Measurements from ENCODE around the gene DNAJC8. TPM values are rescaled to one million over a fixed set of nuclear protein-coding genes. Genes with fewer than 3 reads are reported as not detected.

Gene DNAJC8
- total RNA-seq, 1 experiment from 2014 or later = 135 TPM

DNA sequence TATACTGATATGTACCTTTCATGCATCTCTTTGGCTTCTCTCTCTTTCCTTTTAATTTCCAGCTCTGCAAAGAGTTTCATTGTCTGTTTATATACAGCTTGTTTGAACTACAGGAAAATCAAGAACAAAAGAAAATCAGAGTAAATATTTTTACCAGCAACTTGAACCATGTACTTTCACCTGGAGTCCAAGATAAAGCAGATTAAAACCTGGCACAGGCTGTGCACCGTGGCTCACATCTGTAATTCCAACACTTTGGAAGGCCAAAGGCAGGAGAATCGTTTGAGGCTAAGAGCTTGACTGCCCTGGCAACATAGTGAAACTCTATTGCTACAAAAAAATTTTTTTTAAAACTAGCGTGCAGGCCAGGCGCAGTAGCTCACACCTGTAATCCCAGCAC lies 27.6 kb downstream of the DNAJC8 start:
- peaks cover 68% of the 10 kb centered on the region for H3K36me3 ChIP-seq (ENCODE audit: insufficient read depth, low read length, poor library complexity, severe bottlenecking)
- H3K27ac ChIP-seq (ENCODE audit: low read depth, low read length, poor library complexity, severe bottlenecking) = no peak overlapping the region
- DNase-seq (ENCODE audit: low spot score) = no peak
- POLR2A ChIA-PET (ENCODE audit: low non-redundant PET) = no interaction called here
- no peaks in the 10 kb centered on the region for H3K27me3 ChIP-seq (replicated peaks; ENCODE audit: insufficient read depth, low read depth, low read length, poor library complexity)
- no peak overlapping the region for H3K4me3 ChIP-seq (ENCODE audit: low read depth, low read length, poor library complexity, severe bottlenecking)
- intact Hi-C loops (cut with micrococcal nuclease; ENCODE audit: unreplicated experiment) = no loop called here
- no peaks in the 10 kb centered on the region for H3K4me1 ChIP-seq (ENCODE audit: insufficient read depth, low read length, poor library complexity, severe bottlenecking)
- no TSS peak for BruUV-seq (replicated peaks)
- no peaks in the 10 kb centered on the region for H3K9me3 ChIP-seq (ENCODE audit: low read depth, low read length, poor library complexity, severe bottlenecking)
- CTCF ChIA-PET = no interaction called here
- TF ChIP-seq, protein P1, sequence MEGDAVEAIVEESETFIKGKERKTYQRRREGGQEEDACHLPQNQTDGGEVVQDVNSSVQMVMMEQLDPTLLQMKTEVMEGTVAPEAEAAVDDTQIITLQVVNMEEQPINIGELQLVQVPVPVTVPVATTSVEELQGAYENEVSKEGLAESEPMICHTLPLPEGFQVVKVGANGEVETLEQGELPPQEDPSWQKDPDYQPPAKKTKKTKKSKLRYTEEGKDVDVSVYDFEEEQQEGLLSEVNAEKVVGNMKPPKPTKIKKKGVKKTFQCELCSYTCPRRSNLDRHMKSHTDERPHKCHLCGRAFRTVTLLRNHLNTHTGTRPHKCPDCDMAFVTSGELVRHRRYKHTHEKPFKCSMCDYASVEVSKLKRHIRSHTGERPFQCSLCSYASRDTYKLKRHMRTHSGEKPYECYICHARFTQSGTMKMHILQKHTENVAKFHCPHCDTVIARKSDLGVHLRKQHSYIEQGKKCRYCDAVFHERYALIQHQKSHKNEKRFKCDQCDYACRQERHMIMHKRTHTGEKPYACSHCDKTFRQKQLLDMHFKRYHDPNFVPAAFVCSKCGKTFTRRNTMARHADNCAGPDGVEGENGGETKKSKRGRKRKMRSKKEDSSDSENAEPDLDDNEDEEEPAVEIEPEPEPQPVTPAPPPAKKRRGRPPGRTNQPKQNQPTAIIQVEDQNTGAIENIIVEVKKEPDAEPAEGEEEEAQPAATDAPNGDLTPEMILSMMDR (conservative IDR thresholded peaks at IDR 0.05; ENCODE audit: low read depth, low read length) = no peak
- TF ChIP-seq EZH2 (IDR thresholded peaks at IDR 0.05; ENCODE audit: borderline replicate concordance, low read depth, low read length, poor library complexity, severe bottlenecking) = no peak

DNA sequence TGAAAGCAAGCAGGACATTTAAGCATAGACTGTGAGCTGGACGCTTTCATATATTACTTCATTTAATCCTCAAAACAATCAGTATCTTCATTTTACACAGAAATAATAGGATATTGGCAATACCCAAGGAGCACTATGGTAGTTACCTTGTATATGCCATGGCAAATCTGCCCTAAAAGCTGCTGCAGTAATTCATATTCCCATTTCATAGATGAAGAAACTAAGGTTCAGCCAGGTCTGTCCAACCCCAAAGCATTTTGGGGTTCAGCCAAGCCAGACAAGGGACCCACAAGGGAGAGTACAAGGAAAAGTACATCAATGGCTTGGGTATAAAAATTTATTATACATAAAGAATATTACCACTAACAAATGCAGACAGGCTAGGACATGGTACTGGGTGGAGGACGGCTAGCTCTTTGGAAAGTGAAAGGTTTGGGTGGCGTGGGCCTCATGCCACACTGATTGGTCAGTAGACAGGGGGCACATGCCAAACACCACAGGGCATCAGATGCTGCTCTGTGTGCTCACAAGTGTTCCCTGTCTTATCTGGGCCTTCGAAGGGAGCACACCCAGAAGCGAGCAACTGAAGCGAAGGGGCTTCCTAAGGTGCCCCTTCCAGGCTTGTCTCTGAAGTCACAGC lies 32.5 kb downstream of the DNAJC8 start:
- H3K27ac ChIP-seq (ENCODE audit: low read depth, low read length, poor library complexity, severe bottlenecking) = no peak overlapping the region
- ChIA-PET CTCF (no interaction called here), POLR2A (ENCODE audit: low non-redundant PET) (no interaction called here)
- no peaks in the 10 kb centered on the region for H3K27me3 ChIP-seq (replicated peaks; ENCODE audit: insufficient read depth, low read depth, low read length, poor library complexity)
- TF ChIP-seq, protein P1 (conservative IDR thresholded peaks at IDR 0.05; ENCODE audit: low read depth, low read length) = no peak
- TF ChIP-seq EZH2 (IDR thresholded peaks at IDR 0.05; ENCODE audit: borderline replicate concordance, low read depth, low read length, poor library complexity, severe bottlenecking) = no peak
- intact Hi-C loops (cut with micrococcal nuclease; ENCODE audit: unreplicated experiment) = no loop called here
- H3K4me3 ChIP-seq (ENCODE audit: low read depth, low read length, poor library complexity, severe bottlenecking) = no peak overlapping the region
- BruUV-seq (replicated peaks) = no TSS peak
- H3K36me3 ChIP-seq (ENCODE audit: insufficient read depth, low read length, poor library complexity, severe bottlenecking) = peaks cover 48% of the 10 kb centered on the region
- DNase-seq (ENCODE audit: low spot score) = no peak
- H3K9me3 ChIP-seq (ENCODE audit: low read depth, low read length, poor library complexity, severe bottlenecking) = no peaks in the 10 kb centered on the region
- H3K4me1 ChIP-seq (ENCODE audit: insufficient read depth, low read length, poor library complexity, severe bottlenecking) = no peaks in the 10 kb centered on the region

- POLR2A ChIA-PET (ENCODE audit: low non-redundant PET) = no interaction called here
- no TSS peak for BruUV-seq (replicated peaks)
- DNase-seq (ENCODE audit: low spot score) = no peak
- H3K9me3 ChIP-seq (ENCODE audit: low read depth, low read length, poor library complexity, severe bottlenecking) = no peaks in the 10 kb centered on the region
- no peak overlapping the region for H3K4me3 ChIP-seq (ENCODE audit: low read depth, low read length, poor library complexity, severe bottlenecking)
- no peaks in the 10 kb centered on the region for H3K27me3 ChIP-seq (replicated peaks; ENCODE audit: insufficient read depth, low read depth, low read length, poor library complexity)
- H3K4me1 ChIP-seq (ENCODE audit: insufficient read depth, low read length, poor library complexity, severe bottlenecking) = no peaks in the 10 kb centered on the region
- peaks cover 40% of the 10 kb centered on the region for H3K36me3 ChIP-seq (ENCODE audit: insufficient read depth, low read length, poor library complexity, severe bottlenecking)
- TF ChIP-seq EZH2 (IDR thresholded peaks at IDR 0.05; ENCODE audit: borderline replicate concordance, low read depth, low read length, poor library complexity, severe bottlenecking) = no peak
- TF ChIP-seq, protein P1 (conservative IDR thresholded peaks at IDR 0.05; ENCODE audit: low read depth, low read length) = no peak
- CTCF ChIA-PET = no interaction called here
- no peak overlapping the region for H3K27ac ChIP-seq (ENCODE audit: low read depth, low read length, poor library complexity, severe bottlenecking)
- intact Hi-C loops (cut with micrococcal nuclease; ENCODE audit: unreplicated experiment) = no loop called here
These were observed 33.2 kb downstream of the DNAJC8 start for GRCh38 chr1:28199328-28200233.
